IPS-20b (cell line): ENCODE results near the gene CYP1A1.

Source experiments
- H3K27ac ChIP-seq: one replicate; pipeline ENCODE4 v1.5.1; 2013; ENCODE audit warnings: low read length
- H3K27me3 ChIP-seq: 2 replicates; pipeline ENCODE4 v1.6.1; 2013; ENCODE audit warnings: mild to moderate bottlenecking, low read length, inconsistent platforms; ENCODE audit not compliant: insufficient read depth
- H3K36me3 ChIP-seq: 2 replicates; pipeline ENCODE4 v1.6.1; 2013; ENCODE audit warnings: low read depth, mild to moderate bottlenecking, inconsistent platforms, low read length, moderate library complexity; ENCODE audit not compliant: insufficient read depth
- H3K4me1 ChIP-seq: 2 replicates; pipeline ENCODE4 v1.6.1; 2013; ENCODE audit warnings: mild to moderate bottlenecking, control low read depth, inconsistent platforms, low read length, moderate library complexity; ENCODE audit not compliant: insufficient read depth
- H3K4me3 ChIP-seq: 2 replicates; pipeline ENCODE4 v1.5.1; 2013; ENCODE audit warnings: mild to moderate bottlenecking, low read length, inconsistent platforms
- H3K9ac ChIP-seq: 2 replicates; pipeline ENCODE4 v1.6.1; 2013; ENCODE audit warnings: low read depth, mild to moderate bottlenecking, inconsistent platforms, low read length, moderate library complexity
- H3K9me3 ChIP-seq: 2 replicates; pipeline ENCODE4 v1.6.1; 2013; ENCODE audit warnings: mild to moderate bottlenecking, low read depth, low read length, inconsistent platforms; ENCODE audit not compliant: insufficient read depth

CYP1A1 gene

GRCh38 chr15:74716651-74717050, 8.7 kb downstream of the CYP1A1 start:
- Histone ChIP-seq H3K4me1 (no peaks in the 10 kb centered on the region), H3K27me3 (0 out of 2 replicates have a peak, but pooled peaks cover 4% of the 10 kb centered on the region), H3K4me3 (no peak overlapping the region), H3K9me3 (no peaks in the 10 kb centered on the region), H3K9ac (no peak overlapping the region), H3K36me3 (no peaks in the 10 kb centered on the region), H3K27ac (no peak overlapping the region)

DNA sequence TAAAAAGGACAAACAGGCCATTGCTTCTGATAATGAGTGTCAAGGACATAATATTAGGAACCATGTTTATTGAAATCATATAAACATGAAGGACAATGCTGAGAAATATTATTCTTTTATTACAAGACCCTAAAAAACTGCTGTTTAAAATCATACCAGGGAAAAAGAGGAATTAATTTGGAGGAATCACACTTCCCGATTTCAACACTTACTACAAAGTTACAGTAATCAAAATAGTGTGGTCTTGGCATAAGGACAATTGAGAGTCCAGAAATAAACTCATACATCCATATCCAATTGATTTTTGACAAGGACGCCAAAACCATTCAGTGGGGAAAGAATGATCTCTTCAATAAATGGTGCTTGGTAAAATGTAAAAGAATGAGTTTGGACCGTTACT, 13.0 kb downstream of the CYP1A1 start:
- no peak overlapping the region for H3K27ac ChIP-seq
- no peaks in the 10 kb centered on the region for H3K36me3 ChIP-seq
- H3K9ac ChIP-seq, result no peak overlapping the region
- no peaks in the 10 kb centered on the region for H3K9me3 ChIP-seq
- H3K4me1 ChIP-seq, result no peaks in the 10 kb centered on the region
- H3K27me3 ChIP-seq, result peaks cover 15% of the 10 kb centered on the region; the same call in 1 of the 2 replicates
- H3K4me3 ChIP-seq, result no peak overlapping the region

DNA sequence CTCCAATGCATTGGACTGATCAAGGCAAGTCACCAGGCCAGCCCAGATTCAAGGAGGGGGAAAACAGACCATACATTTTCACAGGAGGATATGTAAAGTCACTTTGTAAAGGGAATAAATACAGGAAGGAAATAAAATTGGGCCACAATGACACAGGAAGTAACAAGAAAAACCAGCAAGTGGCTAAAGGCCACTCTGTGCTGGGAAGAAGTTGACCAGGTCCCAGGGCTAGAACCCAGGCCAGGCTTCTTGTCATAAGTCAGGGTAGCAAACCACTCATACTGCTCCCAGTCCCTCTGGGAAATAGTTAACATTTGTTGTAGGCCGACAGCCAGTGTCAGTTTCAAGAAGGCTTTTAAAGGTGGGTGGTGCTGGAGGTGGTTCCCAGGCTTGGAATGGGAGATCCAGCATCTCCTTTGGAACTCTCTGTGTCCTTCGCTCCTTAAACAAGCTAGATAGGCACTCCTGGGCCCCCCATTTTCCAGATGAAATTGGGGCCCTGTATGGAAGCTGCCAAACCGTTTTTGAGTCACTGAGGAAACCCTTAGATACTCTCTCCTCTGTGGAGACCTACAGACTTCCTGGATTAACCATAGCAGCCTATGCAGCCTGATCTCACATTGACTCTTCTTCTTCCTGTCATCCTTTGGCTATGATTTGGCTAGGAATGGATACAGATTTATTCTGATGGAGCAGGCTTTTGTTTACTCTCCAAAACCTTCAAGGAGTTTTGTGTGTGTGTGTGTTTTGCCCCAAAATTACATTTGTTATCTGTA, 14.8 kb downstream of the CYP1A1 start:
- H3K27me3 ChIP-seq, result peaks cover 15% of the 10 kb centered on the region
- no peak overlapping the region for H3K9ac ChIP-seq
- no peaks in the 10 kb centered on the region for H3K36me3 ChIP-seq
- H3K27ac ChIP-seq, result no peak overlapping the region
- no peaks in the 10 kb centered on the region for H3K9me3 ChIP-seq
- H3K4me1 ChIP-seq, result no peaks in the 10 kb centered on the region
- no peak overlapping the region for H3K4me3 ChIP-seq

DNA sequence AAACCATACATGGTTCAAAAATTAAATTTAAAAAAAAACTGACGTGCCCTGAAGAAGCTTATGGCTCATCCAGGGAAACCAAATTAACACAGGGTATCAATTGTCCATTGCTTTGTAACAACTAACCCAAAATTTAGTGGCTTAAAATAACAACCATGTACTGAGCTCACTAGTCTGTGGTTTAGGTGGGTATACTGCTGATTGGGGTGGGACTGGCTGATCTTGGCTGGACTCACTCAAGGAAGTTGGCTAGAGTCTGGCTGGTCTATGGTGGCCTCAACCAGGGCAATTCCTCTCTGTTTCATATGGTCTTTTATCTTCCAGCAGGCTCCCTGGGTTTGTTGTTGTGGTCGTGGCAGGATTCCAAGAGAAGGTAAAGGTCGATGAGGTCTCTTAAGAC, 15.4 kb downstream of the CYP1A1 start:
- H3K4me3 ChIP-seq, result no peak overlapping the region
- H3K27me3 ChIP-seq, result peaks cover 15% of the 10 kb centered on the region
- no peak overlapping the region for H3K9ac ChIP-seq
- H3K4me1 ChIP-seq, result no peaks in the 10 kb centered on the region
- no peaks in the 10 kb centered on the region for H3K36me3 ChIP-seq
- no peaks in the 10 kb centered on the region for H3K9me3 ChIP-seq
- no peak overlapping the region for H3K27ac ChIP-seq

GRCh38 chr15:74709011-74709410, 16.3 kb downstream of the CYP1A1 start:
- H3K4me3 ChIP-seq, result no peak overlapping the region
- H3K27me3 ChIP-seq, result peaks cover 17% of the 10 kb centered on the region
- H3K9ac ChIP-seq, result no peak overlapping the region
- no peaks in the 10 kb centered on the region for H3K9me3 ChIP-seq
- no peaks in the 10 kb centered on the region for H3K4me1 ChIP-seq
- no peak overlapping the region for H3K27ac ChIP-seq
- H3K36me3 ChIP-seq, result no peaks in the 10 kb centered on the region

- no peak overlapping the region for H3K27ac ChIP-seq
- H3K27me3 ChIP-seq, result peaks cover 9% of the 10 kb centered on the region
- H3K4me3 ChIP-seq, result peak overlapping the region; percentile 85
- H3K4me1 ChIP-seq, result no peaks in the 10 kb centered on the region
- no peaks in the 10 kb centered on the region for H3K36me3 ChIP-seq
- H3K9ac ChIP-seq, result peak overlapping the region; percentile 92; the same call in 1 of the 2 replicates
- H3K9me3 ChIP-seq, result no peaks in the 10 kb centered on the region
Observed at GRCh38 chr15:74696808-74697207, 28.5 kb downstream of the CYP1A1 start.

GRCh38 chr15:74696398-74696729, 29.0 kb downstream of the CYP1A1 start:
- peak overlapping the region; percentile 40 for H3K27ac ChIP-seq
- H3K27me3 ChIP-seq, result peaks cover 5% of the 10 kb centered on the region; the same call in 1 of the 2 replicates
- H3K9me3 ChIP-seq, result no peaks in the 10 kb centered on the region

DNA sequence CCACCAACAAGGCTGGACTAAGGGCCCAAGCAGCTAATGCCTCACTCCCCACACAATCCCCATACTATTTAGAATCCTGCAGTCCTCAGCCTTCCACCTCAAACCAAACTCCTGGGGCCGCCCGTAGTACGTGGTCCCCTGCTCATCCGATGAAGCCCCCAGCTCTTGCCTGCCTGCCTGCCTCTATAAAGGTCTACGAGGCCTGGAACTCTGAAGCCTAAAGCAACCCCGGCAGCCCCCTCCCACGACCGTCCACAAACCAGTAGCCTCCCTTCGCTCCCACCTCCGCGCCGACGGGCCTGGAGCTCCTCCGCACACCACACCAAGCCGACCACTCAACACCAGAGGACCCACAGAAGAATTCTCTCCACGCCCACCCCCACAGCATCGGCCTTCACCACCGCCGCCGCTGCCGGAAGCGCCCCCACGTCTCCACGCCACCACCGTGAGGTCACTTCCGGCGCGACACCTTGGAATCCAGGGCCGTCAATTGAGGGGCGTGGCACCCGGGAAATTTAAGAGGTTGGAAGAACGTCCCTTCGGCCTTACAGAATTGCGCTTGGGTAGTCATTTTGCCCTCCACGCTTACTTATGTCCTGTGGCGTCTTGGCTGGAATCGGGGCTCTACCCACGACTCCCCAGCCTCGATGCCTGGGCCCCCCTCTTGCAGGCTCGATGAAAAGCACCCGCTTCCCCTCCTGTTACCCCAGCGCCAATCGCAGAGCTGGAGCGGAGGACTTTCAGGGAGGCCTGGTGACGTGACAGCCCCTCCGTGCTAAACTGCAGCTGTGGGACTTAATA, 29.5 kb downstream of the CYP1A1 start, which contains the start of gene EDC3:
EDC3 (minus strand) TSS at position 428 of the 801 bp plus-strand sequence. CDS start 20,900 bp downstream, outside the sequence.
- Histone ChIP-seq H3K27ac (peak within 1 kb of the TSS; percentile 40), H3K4me1 (no peaks in the 10 kb centered on the region), H3K4me3 (peak within 1 kb of the TSS; percentile 85), H3K9me3 (no peaks in the 10 kb centered on the region), H3K36me3 (no peaks in the 10 kb centered on the region), H3K9ac (peak within 1 kb of the TSS; percentile 92), H3K27me3 (no peaks in the 10 kb centered on the region)

More at GRCh38 chr15:74696398-74696729, 29.0 kb downstream of the CYP1A1 start:
- Histone ChIP-seq H3K9ac (peak overlapping the region; percentile 92), H3K4me1 (no peaks in the 10 kb centered on the region), H3K4me3 (peak overlapping the region; percentile 85), H3K36me3 (no peaks in the 10 kb centered on the region)

- Histone ChIP-seq H3K27me3 (no peaks in the 10 kb centered on the region), H3K4me1 (no peaks in the 10 kb centered on the region), H3K9me3 (no peaks in the 10 kb centered on the region), H3K4me3 (no peak overlapping the region), H3K27ac (no peak overlapping the region), H3K36me3 (no peaks in the 10 kb centered on the region), H3K9ac (no peak overlapping the region)
Observed at GRCh38 chr15:74692327-74692726, 33.0 kb downstream of the CYP1A1 start.

GRCh38 chr15:74683758-74684157, 41.6 kb downstream of the CYP1A1 start:
- H3K36me3 ChIP-seq, result peaks cover 17% of the 10 kb centered on the region; the same call in 1 of the 2 replicates
- no peak overlapping the region for H3K27ac ChIP-seq
- H3K9ac ChIP-seq, result no peak overlapping the region
- peaks cover 5% of the 10 kb centered on the region for H3K9me3 ChIP-seq
- H3K27me3 ChIP-seq, result no peaks in the 10 kb centered on the region
- no peaks in the 10 kb centered on the region for H3K4me1 ChIP-seq
- H3K4me3 ChIP-seq, result no peak overlapping the region

- Histone ChIP-seq H3K27ac (no peak overlapping the region), H3K4me1 (no peaks in the 10 kb centered on the region), H3K4me3 (no peak overlapping the region), H3K9me3 (peaks cover 5% of the 10 kb centered on the region), H3K9ac (no peak overlapping the region), H3K36me3 (peaks cover 17% of the 10 kb centered on the region; the same call in 1 of the 2 replicates), H3K27me3 (no peaks in the 10 kb centered on the region)
Observed at GRCh38 chr15:74682954-74683353, 42.4 kb downstream of the CYP1A1 start.
